Measurements from ENCODE around the gene NAA80.

DNA sequence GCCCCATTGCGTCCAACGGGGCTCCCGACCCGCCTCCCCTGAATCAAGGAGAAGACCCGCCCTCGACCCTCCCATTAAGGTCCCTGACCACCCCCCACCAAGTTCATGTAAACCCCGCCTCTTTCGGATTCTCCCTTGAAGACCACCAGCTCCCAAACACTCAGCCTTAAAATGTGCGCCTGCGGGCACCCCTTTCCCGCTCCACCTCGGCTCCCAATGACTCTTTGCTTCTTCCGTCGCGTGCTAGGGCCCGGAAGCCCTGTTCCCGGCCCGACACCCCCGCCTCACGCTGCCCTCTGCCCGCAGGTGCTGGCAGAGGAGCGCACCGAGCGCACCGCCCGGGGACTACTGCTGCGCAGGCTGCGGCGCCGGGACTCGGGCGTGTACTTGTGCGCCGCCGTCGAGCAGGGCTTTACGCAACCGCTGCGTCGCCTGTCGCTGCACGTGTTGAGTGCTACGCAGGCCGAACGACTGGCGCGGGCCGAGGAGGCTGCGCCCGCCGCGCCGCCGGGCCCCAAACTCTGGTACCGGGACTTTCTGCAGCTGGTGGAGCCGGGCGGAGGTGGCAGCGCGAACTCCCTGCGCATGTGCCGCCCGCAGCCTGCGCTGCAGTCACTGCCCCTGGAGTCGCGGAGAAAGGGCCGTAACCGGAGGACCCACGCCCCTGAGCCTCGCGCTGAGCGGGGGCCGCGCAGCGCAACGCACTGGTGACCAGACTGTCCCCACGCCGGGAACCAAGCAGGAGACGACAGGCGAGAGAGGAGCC, 23.0 kb downstream of the NAA80 start:
- TF ChIP-seq EGR1 (IDR thresholded peaks at IDR 0.05) (no peak), EP300 (IDR thresholded peaks at IDR 0.05; ENCODE audit: borderline replicate concordance) (no peak), YY1 (IDR thresholded peaks at IDR 0.05; ENCODE audit: low read depth) (no peak), CREB1 (IDR thresholded peaks at IDR 0.05; ENCODE audit: low read depth) (no peak), TAF1 (IDR thresholded peaks at IDR 0.05; ENCODE audit: low read depth) (no peak), CEBPB (IDR thresholded peaks at IDR 0.05) (no peak), NFIC (IDR thresholded peaks at IDR 0.05) (no peak), TCF12 (IDR thresholded peaks at IDR 0.05; ENCODE audit: low read depth) (no peak), USF1 (IDR thresholded peaks at IDR 0.05) (no peak), REST (IDR thresholded peaks at IDR 0.05; ENCODE audit: low read depth) (no peak)
- TF ChIP-seq, protein P1, sequence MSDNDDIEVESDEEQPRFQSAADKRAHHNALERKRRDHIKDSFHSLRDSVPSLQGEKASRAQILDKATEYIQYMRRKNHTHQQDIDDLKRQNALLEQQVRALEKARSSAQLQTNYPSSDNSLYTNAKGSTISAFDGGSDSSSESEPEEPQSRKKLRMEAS (IDR thresholded peaks at IDR 0.05): no peak
